ENCODE results near the gene CDPF1.
"Not testable (repeated sequence)": the region's sequence is repeated elsewhere in the genome, so short reads cannot be mapped to it uniquely, and the experiment has no call there.

Gene CDPF1

DNA sequence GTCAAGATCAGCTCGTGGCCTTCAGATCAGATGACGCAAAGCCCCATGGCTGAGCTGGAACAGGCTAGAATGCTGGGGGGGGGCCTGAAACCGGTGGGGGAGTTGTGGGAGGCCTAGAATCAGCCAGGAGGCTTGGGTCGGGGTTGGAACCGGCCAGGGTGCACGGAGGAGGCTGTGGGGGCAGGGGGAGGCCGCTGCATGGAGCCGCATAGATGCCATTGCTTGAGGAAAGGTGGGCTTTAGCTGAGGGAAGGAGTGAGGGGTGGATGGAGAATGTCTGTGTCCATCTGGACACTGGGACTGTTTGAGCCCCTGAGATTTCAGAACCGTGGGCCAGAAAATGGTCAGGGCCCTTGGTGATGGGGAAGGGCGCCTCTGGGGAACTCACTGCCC, 25.2 kb downstream of the CDPF1 start:
- DNase-seq (ENCODE audit: low read depth in 3 of 3), result no peak

DNA sequence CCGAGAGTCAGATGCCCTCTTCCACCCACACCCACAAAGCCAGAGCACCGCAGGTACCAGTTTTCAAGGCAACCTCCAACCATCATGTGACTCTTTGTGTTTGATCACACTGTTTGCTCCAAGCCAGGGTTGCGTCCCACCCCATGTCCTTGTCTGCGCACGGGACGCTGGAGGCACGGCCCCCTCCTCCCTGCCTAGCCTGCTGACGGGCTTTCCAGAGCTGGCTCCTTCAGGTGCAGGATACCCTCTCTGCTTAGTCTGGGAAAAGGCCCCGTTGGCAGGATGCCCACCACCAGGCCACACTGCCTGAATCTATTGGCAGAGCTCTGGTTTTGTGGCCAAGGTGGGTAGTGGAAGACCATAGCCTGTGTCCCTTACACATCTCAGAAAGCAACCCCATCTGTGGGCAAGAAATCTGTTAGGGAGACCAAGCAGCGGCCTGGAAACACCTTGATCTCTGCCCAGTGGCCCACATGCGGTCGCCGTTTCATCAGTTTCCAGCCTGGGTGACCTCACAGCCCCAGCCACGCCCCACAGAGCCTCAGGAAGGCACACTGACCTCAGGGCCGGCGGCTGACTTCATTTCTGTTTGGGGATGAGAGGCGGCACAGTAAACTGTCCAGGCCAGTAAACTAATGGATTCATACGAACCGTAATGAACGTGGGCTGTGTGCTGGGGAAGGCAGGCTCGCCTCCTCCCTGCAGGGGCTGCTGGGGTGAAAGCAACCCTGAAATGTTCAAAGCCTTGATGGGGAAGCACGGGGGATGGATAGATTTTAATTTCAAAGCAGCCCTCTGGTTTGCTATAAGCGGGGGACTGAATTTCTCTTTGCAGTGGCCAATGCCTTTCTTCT, 25.8 kb downstream of the CDPF1 start:
- DNase-seq (ENCODE audit: low read depth in 3 of 3), result no peak

DNA sequence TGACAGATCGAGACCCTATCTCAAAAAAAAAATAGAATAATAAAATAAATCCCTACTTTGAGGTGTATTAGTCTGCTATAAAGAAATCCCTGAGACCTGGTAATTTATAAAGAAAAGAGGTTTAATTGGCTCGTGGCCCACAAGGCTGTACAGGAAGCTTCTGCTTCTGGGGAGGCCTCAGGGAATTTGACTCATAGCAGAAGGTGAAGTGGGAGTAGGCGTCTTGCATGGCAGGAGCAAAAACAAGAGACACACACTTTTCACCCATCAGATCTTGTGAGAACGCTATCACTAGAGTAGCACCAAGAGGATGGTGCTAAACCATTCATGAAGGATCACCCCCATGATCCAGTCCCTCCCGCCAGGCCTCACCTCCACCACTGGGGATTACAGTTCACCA, 29.2 kb downstream of the CDPF1 start:
- no peak for DNase-seq (ENCODE audit: low read depth in 3 of 3)

DNA sequence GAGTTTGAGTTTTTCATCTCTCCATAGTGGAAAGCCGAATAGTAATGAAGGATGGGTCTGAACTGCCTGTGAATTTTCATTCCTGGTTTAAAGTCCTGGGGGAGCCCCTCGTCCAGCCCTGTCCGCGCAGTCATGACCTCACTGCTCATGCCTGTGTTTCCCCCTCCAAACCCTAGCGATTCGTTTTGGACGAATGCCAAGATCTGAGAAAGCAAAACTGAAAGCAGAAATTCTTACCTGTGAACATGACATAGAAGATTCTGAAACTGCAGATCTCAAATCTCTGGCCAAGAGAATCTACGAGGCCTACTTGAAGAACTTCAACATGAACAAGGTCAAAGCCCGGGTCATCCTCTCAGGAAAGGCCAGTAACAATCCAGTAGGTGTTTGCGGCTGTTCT, 30.5 kb downstream of the CDPF1 start:
- no peak for DNase-seq (ENCODE audit: low read depth in 3 of 3)

DNA sequence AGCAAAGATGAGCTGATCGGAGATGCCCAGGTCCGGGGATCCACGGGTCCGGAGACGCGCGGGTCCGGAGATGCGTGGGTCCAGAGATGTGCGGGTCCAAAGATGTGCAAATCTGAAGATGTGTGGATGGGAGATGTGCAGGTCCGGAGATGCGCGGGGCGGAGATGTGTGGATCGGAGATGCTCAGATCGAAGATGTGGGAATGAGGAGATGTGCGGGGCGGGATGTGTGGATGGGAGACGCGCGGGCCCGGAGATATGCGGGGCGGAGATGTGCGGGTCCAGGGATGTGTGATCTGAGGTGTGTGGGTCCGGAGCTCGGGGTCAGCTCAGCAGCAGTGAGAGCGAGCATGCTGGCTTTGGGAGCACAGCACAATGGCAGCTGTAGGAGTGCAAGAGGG, 35.5 kb downstream of the CDPF1 start:
- no peak for DNase-seq (ENCODE audit: low read depth in 3 of 3)

DNA sequence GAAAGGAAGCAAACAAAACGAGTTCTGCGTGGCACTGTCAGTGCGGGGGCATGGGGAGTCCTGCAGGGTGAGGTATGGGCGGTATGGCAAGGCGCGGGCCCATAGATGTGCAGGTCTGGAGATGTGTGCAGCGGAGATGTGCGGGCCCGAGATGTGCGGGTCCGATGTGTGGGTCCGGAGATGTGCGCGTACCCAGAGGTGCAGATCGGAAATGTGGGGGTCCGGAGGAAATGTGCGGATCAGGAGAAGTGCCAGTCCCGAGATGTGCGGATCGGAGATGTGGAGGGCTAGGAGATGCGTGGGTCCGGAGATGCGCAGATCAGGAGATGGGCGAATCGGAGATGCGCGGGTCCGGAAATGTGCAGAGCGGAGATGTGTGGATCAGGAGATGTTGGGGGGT, 35.9 kb downstream of the CDPF1 start:
- no peak for DNase-seq (ENCODE audit: low read depth in 3 of 3)

DNA sequence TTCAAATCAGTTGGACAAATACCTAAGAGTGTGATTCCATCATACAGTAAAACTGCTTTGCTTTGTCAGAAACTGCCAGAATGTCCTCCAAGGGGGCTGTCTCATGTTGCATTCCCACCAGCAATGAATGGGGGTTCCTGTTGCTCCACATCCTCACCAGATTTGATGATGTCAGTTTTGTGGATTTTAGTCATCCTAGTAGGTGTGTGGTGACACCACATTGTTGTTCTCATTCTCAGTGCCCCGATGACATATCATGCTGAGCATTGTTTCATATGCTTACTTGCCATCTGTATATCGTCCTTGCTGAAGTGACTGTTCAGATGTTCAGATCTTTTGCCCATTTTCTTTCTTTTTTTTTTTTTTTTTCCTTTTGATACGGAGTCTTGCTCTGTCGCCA, 37.0 kb downstream of the CDPF1 start:
- peak in 1 of 3 donors; percentile 17 for DNase-seq (ENCODE audit: low read depth in 3 of 3)

DNA sequence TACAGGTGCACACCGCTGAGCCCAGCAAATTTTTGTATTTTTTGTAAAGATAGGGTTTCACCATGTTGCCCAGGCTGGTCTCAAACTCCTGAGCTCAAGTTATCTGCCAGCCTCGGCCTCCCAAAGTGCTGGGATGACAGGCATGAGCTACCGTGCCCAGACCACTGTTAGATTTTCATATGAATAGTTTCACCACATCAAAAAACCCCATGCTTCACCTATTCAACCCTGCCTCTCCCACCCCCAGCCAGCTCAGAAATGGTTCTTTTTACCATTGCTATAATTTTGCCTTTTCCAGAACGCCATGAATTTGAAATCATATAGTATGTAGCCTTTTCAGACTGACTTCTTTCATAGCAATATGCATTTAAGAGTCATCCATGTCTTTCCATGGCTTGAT, 37.9 kb downstream of the CDPF1 start:
- no peak for DNase-seq (ENCODE audit: low read depth in 3 of 3)

DNA sequence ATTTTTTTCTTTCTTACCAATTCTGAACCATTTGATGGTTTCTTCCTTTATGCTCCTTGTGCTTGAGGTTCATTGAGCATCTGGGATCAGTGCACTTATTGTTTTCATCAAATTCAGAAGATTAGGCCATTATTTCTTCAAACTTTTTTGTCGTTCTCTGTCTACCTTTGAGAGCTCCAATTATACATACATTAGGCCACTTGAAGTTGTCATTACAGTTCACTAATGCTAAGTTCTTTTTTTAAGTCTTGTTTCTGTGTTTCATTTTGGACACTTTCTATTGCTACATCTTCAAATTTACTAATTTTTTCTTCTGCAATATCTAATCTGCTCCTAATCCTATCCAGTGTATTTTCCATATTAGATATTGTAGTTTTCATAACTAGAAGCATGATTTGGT, 40.8 kb downstream of the CDPF1 start:
- no peak for DNase-seq (ENCODE audit: low read depth in 3 of 3)

DNA sequence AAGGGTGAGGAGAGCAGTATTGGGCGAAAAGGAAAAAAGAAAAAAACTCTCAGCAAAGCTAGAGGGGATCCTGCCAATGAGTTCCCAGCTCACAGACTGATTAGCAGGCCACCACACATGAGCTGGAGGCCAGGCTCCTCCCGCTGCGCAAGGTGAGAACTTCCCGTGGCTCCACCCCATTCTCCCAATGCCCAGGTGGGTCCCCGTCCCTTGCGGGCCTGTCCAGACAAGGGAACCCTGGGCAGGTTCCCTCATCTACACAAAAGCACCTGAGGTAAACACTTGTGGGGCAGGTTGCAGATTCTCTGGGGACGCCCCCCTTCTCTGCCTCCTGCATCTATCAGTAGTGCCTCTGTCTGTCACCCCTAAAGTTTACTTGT, 46.5 kb downstream of the CDPF1 start:
- no peak for DNase-seq (ENCODE audit: low read depth in 3 of 3)

DNA sequence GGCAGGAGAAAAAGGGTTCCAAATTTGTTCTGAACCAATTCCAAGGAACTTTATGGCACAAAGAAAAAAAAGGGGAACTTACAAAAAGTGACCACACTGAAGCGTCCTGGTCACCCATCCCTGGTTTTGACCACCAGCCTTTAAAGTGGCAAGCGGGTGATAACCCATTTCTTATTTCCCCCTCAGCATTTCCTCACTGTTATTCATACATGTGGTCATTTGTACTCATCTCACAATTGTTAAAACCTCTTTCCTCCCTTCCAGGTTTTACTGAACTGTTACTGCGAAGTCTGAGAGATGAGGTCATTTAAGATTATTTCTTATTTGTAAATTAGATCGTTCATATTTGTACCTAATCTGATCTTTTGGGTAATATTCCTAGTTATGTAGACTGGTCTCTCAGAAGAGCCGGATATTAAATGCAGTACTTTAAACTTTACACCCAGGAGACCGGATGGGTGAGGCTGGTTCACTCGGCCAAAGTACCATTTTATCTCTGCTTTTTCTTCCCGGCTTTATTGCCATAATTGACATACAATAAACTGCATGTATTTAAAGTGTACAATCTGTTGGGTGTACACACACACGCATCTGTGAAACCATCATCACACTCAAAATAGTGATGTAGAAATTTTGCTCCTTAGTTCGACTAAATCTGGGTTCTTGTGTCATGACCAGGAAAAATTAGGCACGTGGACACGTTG, 47.0 kb downstream of the CDPF1 start:
- DNase-seq (ENCODE audit: low read depth in 3 of 3), result no peak

DNA sequence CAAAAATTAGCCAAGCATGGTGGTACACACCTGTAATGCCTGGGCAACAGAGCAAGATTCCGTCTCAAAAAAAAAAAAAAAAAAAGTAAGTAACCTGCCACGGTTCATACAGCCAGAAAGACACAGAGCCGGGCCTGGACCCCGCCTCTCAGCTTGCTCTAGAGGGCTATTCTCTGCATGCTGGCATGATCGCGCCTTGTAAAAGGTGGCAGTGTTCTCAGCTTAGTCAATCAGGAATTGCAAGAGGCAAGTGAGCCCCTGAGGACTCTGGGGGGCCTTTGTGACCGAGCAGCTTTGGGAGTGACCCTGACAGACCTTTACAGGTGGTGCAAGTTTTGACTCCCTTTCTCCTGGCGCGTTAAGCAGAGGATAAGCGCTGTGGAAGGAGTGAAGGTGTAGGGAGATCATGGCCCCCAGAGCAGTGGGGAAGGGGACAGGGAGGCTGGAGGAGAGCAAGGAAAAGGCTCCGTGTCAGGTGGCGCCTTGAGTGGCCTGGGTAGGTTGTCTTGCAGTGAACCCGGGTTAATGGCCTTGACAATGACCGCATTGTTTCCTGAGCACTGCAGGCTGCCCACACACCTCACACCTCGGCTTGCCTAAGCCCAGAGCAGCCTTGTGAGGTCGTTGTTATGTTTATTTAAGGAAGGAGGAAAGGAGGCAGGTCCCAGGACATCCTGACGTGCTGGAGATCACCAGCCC, 48.9 kb downstream of the CDPF1 start:
- DNase-seq (ENCODE audit: low read depth in 3 of 3), result no peak

DNA sequence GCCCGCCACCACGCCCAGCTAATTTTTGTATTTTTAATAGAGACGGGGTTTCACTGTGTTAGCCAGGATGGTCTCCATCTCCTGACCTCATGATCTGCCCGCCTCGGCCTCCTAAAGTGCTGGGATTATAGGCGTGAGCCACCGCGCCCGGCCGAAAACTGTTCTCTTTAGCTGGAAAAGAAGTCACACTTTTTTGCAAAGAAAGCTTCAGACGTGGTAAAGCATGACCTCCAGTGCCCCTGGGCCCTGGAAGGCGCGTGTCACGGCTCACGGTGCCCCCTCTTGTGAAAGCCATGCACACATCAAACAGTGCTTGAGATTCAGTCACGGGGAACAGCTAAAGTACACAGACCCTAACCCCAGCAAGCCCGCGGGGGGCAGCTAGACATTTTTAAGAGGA, 51.3 kb downstream of the CDPF1 start:
- DNase-seq (ENCODE audit: low read depth in 3 of 3), result not testable (repeated sequence)

DNA sequence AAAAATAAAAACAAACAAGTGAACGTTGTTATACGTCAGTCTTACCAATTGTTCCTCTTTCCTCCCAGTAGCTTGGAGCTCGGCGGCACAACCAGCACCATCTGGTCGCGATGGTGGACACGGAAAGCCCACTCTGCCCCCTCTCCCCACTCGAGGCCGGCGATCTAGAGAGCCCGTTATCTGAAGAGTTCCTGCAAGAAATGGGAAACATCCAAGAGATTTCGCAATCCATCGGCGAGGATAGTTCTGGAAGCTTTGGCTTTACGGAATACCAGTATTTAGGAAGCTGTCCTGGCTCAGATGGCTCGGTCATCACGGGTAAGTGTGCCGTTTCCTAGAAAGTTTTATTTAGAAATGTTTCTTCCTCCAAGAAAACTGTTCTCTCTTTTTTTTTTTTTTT, 51.8 kb downstream of the CDPF1 start:
- no peak for DNase-seq (ENCODE audit: low read depth in 3 of 3)

DNA sequence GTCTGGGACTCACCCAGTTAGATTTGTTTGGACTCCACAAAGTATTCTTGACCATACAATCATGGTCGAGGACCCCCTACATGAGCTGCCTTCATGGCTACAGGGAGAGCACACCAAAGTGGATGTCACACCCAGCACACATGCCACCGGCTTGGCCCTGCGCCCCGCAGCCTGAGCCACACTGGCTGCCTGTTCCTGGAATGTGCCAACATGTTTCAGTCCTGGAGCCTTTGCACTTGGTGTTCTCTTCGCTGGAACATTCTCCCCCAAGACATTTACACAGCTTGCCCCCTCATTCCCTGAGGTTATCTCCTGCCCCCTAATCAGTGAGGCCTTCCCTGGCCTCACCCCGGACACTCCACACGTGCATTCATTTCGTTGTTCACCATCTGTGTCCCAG, 53.8 kb downstream of the CDPF1 start:
- DNase-seq (ENCODE audit: low read depth in 3 of 3), result no peak

DNA sequence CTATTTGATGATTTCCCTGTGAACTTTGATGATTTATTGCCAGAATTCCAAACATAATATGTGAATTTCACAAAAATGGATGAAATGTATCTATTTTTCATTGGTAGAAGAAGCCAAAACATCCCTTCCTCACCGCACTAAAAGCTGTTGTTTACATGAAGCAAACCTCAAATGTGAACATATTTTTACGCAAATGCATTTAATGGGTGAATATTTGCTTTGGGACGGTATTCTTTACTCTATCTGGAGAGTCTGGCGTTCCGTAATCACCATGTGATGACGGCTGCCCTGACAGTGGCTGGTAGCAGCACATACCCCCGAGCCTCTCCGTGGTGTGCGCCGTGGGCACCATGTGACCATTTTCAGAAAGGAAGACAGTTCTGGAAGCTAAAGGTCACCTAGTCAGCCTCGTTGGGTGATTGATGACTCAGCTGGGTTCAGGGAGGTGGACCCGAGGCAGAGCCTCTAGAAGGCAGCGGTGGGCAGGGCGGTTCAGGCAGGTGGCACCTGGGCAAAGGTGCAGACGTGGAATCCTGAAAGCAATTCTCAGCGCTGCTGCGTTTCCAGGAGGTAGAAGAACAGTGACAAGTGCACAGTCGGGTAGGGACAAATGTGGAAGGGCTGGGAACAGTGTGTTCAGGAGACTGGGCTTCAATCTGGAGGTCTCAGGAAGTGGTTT, 54.5 kb downstream of the CDPF1 start:
- DNase-seq (ENCODE audit: low read depth in 3 of 3), result no peak

Data from stimulated activated CD4-positive, alpha-beta T cell treated with anti-CD3 and anti-CD28 coated beads, TNF-alpha, amount 100 ng/mL, for 48 hours (primary cell).